NCI-H510A (cell line): ENCODE results near the gene POLL.
A peak's percentile ranks its signal among the peaks of the same experiment; 100 is the strongest.
"Not testable (repeated sequence)": the region's sequence is repeated elsewhere in the genome, so short reads cannot be mapped to it uniquely, and the experiment has no call there.

Experiments
- DNase-seq: peaks from one replicate; lab custom pipeline; 2025; lab: John Stamatoyannopoulos, UW

POLL gene

GRCh38 chr10:101587725-101588653 is at the start of gene POLL, which contains the start of gene DPCD:
Gene POLL (minus strand): TSS chr10:101588257. CDS start chr10:101587360, 897 bp downstream.
Gene DPCD (plus strand): TSS chr10:101588321. CDS start chr10:101588337, 16 bp downstream.
- DNase-seq = peak; percentile 87

GRCh38 chr10:101633510-101633909 is 45.5 kb upstream of the POLL start:
- DNase-seq = not testable (repeated sequence)

GRCh38 chr10:101631821-101632475 is 43.9 kb upstream of the POLL start:
- DNase-seq = no peak

- DNase-seq = no peak
Observed at GRCh38 chr10:101630633-101630920, 42.5 kb upstream of the POLL start.

DNA sequence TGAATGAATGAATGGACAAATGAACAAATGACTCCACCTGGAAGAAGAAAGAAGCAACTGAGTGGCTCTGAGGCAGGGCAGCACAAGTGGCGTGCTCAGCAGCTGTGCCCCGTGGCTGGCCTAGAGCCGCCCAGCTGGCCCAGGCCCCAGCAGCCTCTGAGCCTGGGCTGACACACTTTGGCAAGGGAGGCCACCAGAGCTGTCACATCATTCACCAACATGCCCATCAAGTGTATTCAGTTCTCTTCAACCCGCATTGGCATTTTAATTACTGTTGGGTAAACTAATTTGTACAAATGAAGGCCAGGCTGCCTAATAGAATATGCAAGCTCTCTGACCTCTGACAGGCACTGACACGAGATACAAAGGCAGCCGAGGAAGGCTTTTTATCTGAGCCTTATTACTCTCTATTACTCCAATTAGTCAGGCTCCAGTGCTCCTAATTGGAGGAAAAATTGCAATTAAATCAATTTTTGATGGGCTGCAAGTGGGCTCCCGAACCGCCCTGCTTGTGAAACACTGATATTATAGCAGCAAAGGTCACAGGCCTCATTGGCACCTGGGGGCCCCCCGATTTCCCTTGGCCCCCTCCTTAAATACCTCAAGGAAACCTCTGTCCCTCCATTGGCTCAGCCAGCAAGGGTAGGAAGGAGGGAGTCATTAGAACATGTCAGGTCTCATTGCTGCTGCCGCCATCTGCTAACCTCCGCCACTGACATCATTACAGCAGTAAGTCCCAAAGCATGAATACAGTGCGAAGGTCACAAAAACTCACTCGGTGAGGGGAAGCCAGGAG is 42.0 kb upstream of the POLL start:
- DNase-seq = no peak

DNA sequence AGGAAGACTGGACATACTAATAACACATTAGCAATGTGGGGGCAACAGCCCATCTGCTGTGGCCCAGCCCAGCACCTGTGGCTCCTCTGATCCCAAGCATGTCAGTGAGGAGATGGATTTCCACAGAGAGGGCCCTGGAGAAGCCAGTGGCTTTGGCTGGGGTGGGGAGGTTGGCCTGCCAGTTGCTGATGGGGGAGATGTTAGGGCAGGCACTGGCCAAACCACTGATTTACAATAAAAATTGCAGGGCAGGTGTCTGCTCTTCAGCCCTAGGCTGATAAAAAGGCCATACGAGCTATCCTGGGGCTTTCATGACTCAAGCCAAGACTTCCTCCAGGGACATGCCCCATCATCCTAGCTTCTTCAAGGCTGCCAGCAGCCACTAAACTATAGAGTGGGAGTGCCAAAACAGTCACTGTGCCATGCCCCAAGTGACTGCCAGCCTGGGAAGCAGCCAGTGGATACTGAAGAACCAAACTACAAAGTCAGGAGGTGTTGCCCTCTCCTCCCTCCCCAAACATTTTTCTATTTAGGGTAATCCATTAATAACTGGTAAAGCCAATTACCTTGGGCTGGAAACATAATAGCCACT is 37.9 kb upstream of the POLL start:
- no peak for DNase-seq

GRCh38 chr10:101624526-101625102 is 36.6 kb upstream of the POLL start:
- no peak for DNase-seq

- DNase-seq = no peak
Observed at GRCh38 chr10:101623528-101623927, 35.5 kb upstream of the POLL start.

GRCh38 chr10:101619983-101620382 is 31.9 kb upstream of the POLL start:
- DNase-seq = no peak

GRCh38 chr10:101618871-101619270 is 30.8 kb upstream of the POLL start:
- DNase-seq = no peak

GRCh38 chr10:101617824-101618568 is 29.9 kb upstream of the POLL start:
- no peak for DNase-seq

GRCh38 chr10:101617102-101617823 is 29.2 kb upstream of the POLL start:
- DNase-seq = no peak

- no peak for DNase-seq
Observed at GRCh38 chr10:101616415-101617101, 28.5 kb upstream of the POLL start.

GRCh38 chr10:101615525-101616116 is 27.6 kb upstream of the POLL start:
- DNase-seq = no peak

DNA sequence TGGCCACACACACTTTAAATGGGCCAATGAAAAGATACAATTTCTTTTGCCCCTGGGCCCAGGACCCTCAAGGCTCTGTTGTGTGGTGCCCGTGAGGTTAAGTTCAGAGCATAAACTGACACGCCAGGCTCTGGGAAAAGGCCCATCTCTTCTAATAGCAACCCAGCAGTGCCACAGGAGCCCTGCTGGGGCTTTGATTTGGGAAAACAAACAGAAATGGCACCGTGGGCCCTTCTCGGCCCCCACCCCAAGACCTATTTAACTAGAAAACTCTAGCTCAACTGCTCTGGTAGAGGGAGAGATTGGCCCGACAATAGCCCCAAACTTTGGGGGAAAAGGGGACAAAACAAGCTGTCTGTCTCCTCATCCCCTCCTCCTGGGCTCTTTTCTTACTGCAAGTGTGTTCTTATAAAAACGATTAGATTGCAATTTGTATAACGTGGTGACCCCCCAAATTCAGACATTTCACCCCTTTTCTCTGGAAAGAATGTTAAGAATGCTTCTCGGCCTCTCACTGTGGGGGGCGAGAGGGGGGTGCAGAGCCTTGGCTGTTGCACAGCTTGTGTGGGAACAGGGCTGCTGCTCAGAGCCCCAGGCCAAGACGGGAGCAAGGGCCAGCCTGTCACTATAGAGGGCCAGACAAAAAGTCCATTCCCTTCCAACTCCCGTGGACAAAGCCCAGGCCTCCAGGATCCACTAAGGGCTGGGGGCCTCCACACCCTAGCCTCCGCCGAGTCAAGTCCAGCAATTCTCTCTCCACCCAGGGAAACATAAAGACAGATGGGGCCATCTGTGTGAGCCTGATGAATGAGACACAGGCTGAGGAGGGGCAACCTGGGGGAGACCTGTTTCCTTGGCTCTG is 26.8 kb upstream of the POLL start:
- no peak for DNase-seq

GRCh38 chr10:101613646-101614045 is 25.6 kb upstream of the POLL start:
- DNase-seq = no peak

DNA sequence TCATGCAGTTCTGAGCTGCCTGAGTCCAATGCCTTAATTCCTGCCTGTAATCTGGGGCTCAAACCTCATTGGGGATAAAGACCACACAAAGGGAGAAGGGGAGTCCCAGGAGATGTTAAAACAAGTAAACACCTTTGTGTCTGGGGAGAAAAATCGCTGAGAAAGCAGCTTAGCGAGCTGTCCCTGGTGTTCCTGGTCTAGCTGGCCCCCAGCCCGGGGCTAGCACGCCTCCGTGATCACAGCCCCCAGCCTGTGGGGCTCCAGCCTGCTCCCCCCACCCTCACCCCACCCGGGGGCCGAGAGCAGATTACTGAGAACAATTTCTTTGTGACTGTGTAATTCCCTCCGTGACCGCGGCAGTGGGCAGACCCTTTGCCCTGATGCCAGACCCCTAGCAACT is 24.8 kb upstream of the POLL start:
- DNase-seq = no peak

GRCh38 chr10:101612086-101612485 is 24.0 kb upstream of the POLL start:
- DNase-seq = no peak
